ENCODE data around the gene NET1.

Gene NET1

GRCh38 chr10:5497948-5498730 lies 85.8 kb downstream of the NET1 start:
- in situ Hi-C loops (cut with MboI; ENCODE audit: low sequenced_read_pairs), result no loop called here

- in situ Hi-C loops (cut with MboI; ENCODE audit: low sequenced_read_pairs), result no loop called here
Observed at GRCh38 chr10:5498791-5499492, 86.6 kb downstream of the NET1 start.

DNA sequence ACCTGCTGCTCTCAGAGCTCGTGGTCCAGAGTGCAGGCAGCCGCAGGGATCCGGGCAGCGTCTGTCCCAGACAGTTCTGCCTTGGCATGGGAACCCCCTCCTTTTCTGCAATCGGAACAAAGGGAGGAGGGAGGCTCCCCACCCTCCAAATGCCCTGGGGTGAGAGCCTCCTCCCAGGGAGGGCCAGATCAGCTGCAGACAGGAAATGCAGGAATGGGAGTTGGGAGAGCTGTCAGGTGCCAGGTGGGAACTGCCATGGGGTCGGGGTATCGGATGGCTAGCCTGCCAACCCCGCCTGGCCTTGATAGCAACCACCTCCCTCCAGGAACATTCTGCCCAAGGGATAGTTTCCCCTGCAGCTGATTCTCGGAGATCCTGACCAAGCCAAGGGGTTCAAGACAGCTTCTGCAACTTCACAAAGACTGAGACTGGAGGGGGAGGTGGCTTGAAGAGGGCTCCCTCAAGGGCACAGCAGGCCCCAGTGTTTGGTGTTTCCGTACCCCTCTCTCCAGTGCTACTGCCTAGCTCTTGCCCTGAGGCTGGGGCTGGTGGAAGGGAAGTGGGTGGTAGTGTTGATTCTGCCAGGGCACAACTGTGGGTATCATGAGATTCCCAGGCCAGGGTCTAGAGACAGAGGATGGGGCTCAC lies 87.3 kb downstream of the NET1 start, which contains the start of gene CALML5:
CALML5 (minus strand) TSS at position 78 of the 648 bp plus-strand sequence. CDS start 132 bp downstream, outside the sequence.
- in situ Hi-C loops (cut with MboI; ENCODE audit: low sequenced_read_pairs), result no loop called here

DNA sequence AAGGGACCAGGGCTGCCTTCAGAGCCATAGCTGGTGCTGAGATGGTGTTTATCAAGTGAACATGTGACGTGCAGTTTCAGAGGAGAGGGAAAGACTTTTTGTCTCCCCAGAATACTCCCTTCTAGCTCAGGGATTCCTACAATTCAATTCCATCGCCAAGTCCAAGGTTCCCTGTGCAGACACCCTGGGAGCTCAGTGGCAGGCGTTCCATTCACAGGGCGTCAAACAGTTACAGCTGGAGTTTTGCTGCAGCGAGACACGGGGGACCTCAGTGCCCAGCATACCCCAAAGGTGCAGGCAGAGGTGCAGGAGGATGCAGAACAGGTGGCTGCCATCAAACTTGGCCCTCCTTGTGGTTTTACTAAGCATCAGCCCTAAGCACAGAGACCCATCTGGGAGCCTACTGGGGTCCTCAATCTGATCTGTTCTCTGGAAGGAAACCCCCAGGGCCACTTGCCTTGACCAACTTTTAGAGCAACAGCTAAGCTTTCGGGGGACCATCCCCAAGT lies 87.9 kb downstream of the NET1 start:
- in situ Hi-C loops (cut with MboI; ENCODE audit: low sequenced_read_pairs), result no loop called here

- in situ Hi-C loops (cut with MboI; ENCODE audit: low sequenced_read_pairs), result no loop called here
Observed at GRCh38 chr10:5500910-5501309, 88.6 kb downstream of the NET1 start.

DNA sequence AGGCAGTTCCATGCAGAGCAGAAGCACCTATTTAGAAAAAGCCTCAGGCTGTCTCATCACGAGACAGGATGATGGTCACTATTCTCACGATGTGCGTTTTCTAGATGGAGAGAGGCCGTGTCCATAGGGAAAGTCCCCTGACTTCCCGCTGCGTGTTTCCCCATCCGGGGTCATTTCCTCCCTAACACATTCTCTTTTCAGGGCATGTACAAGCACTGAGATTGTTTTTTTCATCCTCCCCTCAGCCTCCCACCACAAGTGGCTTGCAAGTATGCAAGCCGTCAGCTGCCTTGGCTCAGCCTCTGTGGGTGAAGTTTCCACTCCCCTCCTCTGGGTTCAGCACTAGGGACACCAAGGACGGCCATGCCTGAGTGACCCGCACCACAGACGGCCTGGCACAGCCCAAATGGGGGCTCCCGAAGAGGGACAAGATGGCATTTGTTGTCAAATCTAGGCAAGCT lies 89.7 kb downstream of the NET1 start:
- in situ Hi-C loops (cut with MboI; ENCODE audit: low sequenced_read_pairs), result no loop called here

DNA sequence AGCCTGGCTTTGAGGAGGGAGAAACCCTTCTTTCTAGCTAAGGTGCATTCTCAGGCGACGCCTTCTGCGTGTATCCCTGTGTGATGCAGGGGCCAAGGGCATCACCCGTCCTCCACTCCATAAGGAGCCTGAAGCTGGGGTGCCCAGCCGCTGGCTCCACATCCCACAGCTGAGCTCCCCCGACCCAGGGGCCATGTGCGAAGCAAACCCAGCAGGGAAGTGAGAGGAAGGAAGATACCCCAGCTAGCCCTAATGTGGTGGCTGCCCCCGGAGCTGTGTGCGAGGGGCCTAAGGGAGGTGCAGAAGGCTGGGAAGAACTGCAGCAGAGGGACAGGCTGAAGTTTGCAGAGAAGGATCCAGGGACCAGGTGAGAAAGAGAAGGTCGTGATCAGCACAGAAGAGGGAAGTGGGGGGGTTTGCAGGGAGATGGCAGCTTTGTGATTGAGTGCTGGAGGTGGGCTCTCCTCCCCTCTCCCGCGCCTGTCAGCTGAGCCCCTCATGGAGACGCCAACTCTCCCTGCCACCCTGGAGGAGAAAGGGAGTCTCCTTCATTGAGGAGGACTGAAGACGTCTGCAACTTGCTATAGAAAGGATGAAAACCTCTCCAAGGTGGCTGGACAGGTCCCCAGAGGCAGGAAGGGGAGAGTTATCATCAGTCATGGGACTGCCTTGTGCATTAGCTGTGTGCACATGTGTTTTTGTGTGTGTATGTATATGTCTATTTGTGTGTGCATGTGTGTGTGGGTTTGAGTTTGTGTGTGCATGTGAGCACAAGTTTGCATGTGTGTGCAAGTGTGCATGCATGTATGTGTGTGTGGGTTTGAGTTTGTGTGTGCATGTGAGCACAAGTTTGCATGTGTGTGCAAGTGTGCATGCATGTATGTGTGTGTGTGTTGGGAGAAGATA lies 90.5 kb downstream of the NET1 start:
- in situ Hi-C loops (cut with MboI; ENCODE audit: low sequenced_read_pairs), result no loop called here

- in situ Hi-C loops (cut with MboI; ENCODE audit: low sequenced_read_pairs), result no loop called here
Observed at GRCh38 chr10:5503477-5503835, 91.1 kb downstream of the NET1 start.

GRCh38 chr10:5504146-5505072 lies 92.1 kb downstream of the NET1 start:
- in situ Hi-C loops (cut with MboI; ENCODE audit: low sequenced_read_pairs), result no loop called here

DNA sequence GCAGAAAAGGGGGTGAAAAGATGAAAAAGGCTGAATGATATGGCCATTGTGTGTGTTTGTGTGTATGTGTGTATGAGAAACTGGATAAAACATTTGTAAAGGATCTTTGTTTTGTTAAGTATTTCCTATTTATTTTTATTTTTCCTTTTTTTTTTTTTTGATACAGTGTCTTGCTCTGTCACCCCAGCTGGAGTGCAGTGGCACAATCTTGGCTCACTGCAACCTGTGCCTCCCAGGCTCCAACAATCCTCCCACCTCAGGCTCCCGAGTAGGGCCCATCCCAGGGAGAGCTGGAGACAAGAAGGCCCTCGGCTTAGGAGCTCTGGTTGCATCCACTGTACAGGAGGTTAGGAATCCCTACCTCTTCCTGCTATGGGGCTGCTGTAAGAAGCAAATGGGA lies 93.9 kb downstream of the NET1 start:
- in situ Hi-C loops (cut with MboI; ENCODE audit: low sequenced_read_pairs), result no loop called here

DNA sequence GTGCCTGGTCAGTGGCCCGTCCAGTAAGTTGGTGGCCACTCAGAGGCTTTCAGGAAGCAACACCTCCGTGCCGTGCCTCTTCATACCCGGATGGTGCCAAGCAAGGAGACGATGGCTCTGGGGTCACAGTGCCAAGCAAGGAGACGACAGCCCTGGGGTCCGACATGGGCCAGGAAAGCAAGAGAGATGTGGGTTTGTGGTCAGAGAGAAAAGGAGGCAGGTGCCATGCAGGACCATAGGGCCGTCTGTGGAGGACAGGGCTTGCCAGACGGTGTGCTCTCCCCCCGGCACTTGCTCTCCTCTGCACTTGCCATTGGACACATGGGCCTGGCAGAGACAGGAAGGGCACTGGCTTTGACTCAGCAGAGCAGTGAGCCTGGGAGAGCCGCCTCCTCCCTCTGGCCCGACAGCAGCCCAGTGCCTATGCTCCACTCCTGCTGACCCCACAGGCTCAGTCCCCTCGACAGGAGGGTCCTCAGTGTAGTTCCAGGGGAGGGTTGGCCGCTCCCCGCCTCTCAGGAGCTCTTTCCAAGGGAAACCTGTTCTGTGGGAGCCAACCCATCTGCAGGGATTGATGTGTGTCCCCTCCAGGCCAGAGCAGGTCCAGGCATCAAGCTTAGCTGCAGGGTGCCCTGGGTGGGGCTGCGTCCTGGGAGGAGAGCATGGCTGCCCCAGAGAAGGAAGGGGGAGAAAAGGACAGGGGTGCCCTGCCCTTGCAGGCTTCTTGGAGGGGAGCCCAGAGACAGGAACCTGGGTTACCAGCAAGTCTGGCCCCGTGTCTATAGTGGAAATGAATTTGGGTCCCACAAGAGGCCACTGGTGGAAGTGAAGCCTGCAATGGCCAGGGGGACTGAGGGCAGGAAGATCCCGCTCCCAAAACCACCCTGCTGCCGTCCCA lies 94.6 kb downstream of the NET1 start:
- in situ Hi-C loops (cut with MboI; ENCODE audit: low sequenced_read_pairs), result no loop called here

- in situ Hi-C loops (cut with MboI; ENCODE audit: low sequenced_read_pairs), result no loop called here
Observed at GRCh38 chr10:5507649-5508131, 95.3 kb downstream of the NET1 start.

DNA sequence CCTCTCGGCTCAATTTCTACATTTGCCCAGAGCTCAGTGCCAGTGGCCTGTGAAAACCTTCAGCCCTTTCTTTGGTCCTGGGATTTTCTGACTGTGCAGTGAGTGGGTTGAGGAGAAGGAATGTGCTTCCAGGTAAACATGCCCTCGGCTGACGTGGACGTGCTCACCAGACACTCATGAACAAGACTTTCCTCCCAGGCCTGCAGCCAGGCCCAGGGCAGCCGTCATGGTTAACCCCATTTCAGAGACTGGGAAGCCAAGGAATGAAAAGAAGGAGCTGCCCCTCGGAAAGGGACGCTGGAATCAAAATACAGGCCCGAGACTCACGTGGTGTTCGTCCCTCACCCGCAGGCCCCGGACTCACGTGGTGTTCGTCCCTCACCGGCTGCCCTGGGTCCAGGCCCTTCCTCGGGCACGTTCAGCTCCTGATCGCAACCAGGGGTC lies 95.8 kb downstream of the NET1 start:
- in situ Hi-C loops (cut with MboI; ENCODE audit: low sequenced_read_pairs), result no loop called here
